ENCODE data around the gene DNAJC5. TPM values are rescaled to one million over a fixed set of nuclear protein-coding genes. Genes with fewer than 3 reads are reported as not detected.

Gene DNAJC5
- total RNA-seq, 2 donors from 2014 or later: 32.9 to 44.2 TPM

GRCh38 chr20:63854766-63855362 lies 40.1 kb upstream of the DNAJC5 start:
- TF ChIP-seq CTCF (IDR thresholded peaks at IDR 0.05): no peak
- no peak for TF ChIP-seq POLR2A (IDR thresholded peaks at IDR 0.05)
- H3K4me3 ChIP-seq: no peak overlapping the region
- H3K4me1 ChIP-seq: peaks cover 25% of the 10 kb centered on the region
- H3K9me3 ChIP-seq: no peaks in the 10 kb centered on the region
- H3K27me3 ChIP-seq: peaks cover 0 to 27% of the 10 kb centered on the region in 2 donors
- H3K36me3 ChIP-seq (replicated peaks in 1 of 2; ENCODE audit: insufficient read depth in 1 of 2, low read depth in 2 of 2): no peaks in the 10 kb centered on the region
- ATAC-seq (peak; percentile 3), DNase-seq (no peak)
- WGBS, 2 donors: 5 to 8% methylated on average over 12 to 26 of the region's 26 CpGs
- peak overlapping the region in 3 of 4 donors; percentile 10 to 57 (median 44) for H3K27ac ChIP-seq
- intact Hi-C loops (cut with DNase I): loop anchor here (10.0 kb wide), 1 partner anchor 320 kb away; the partner anchor contains the start of gene PTK6

DNA sequence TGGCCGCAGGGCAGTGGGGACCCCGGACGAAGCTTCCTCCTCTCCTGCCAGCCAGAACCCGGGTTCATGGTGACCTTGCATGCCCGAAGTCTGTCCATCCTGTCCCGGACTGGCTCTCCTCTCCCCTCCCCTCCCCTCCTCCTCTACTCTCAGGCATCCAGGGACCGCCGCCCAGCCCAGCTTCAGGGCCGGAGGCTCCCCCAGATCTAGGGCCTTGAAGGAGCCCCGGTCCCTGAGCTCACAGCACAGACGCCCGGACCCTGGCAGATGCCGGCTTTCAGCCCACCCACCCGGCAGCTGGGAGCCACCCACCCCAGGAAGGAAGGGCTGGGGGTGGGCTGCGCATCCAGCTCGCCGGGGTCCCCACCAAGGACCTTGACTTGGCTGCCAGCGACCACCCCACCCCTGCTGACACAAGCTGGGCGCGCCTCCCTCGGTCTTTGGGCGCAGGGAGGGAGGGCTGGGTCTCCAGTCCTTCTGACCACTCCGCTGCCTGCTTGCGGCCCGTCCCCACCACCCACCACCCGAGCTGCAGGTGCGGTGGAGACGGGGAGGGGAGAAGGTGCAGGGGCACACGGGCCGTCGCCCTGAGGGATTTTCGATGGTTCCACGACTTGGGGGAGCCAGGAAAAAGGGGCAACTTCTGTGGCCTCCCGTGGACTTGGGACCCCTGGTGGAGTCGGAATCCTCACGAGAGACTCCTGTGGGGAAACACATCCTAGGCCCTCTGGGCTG lies 39.4 kb upstream of the DNAJC5 start:
- no peak overlapping the region for H3K27ac ChIP-seq
- intact Hi-C loops (cut with DNase I): loop anchor here (10.0 kb wide), 1 partner anchor 321 kb away; the partner anchor contains the start of gene PTK6
- ATAC-seq: peak; percentile 2
- H3K9me3 ChIP-seq: no peaks in the 10 kb centered on the region
- no peak for DNase-seq
- TF ChIP-seq POLR2A (IDR thresholded peaks at IDR 0.05) (no peak), CTCF (IDR thresholded peaks at IDR 0.05) (no peak)
- peaks cover 0 to 27% of the 10 kb centered on the region in 2 donors for H3K27me3 ChIP-seq
- H3K36me3 ChIP-seq (replicated peaks in 1 of 2; ENCODE audit: insufficient read depth in 1 of 2, low read depth in 2 of 2): no peaks in the 10 kb centered on the region
- H3K4me3 ChIP-seq: no peak overlapping the region
- H3K4me1 ChIP-seq: peaks cover 25% of the 10 kb centered on the region
- WGBS, 2 donors: 10 to 12% methylated on average over 5 to 35 of the region's 36 CpGs

GRCh38 chr20:63856098-63856511 lies 38.8 kb upstream of the DNAJC5 start:
- no peaks in the 10 kb centered on the region for H3K9me3 ChIP-seq
- no peak overlapping the region for H3K27ac ChIP-seq
- no peak for ATAC-seq
- no peaks in the 10 kb centered on the region for H3K36me3 ChIP-seq (replicated peaks in 1 of 2; ENCODE audit: insufficient read depth in 1 of 2, low read depth in 2 of 2)
- peaks cover 25% of the 10 kb centered on the region for H3K4me1 ChIP-seq
- WGBS, 2 donors: 30 to 45% methylated on average over 7 to 22 of the region's 22 CpGs
- intact Hi-C loops (cut with DNase I): loop anchor here (10.0 kb wide), 1 partner anchor 321 kb away; the partner anchor contains the start of gene PTK6
- H3K4me3 ChIP-seq: no peak overlapping the region
- DNase-seq: no peak
- TF ChIP-seq CTCF (IDR thresholded peaks at IDR 0.05): no peak
- peak in 1 of 3 donors; percentile 9 for TF ChIP-seq POLR2A (IDR thresholded peaks at IDR 0.05)
- peaks cover 0 to 27% of the 10 kb centered on the region in 2 donors for H3K27me3 ChIP-seq

DNA sequence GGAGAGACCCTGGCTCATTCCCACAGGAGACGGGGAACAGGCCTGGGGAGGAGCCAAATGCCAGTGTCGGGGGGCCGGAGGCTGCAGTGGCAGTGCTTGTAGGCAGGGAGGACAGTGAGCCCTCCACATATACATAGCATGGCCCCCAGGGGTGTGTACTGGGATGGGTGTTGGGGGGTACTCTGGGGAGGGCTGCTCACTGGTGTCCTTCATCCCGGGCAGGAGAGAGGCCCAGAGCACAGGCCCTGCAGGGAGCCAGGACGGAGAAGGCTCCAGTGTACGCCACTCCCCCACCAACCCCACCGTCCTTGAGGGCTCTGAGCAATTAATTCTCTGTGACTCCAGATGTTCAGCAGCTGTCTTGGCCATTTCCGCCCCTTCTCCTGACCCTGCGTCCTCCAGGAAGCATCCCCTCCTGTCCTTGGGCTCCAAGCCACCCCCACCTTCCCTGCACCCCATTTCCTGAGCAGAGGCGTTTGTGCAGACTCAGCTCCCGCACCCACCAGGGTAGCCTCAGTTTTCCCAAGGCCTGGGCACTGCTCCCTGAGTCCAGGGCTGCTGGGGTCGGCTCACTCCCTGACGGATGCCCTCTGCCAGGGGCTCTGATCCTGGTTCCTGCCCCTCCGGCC lies 37.0 kb upstream of the DNAJC5 start:
- H3K27ac ChIP-seq: peak overlapping the region in 2 of 4 donors; percentile 23 to 36
- DNase-seq (no peak), ATAC-seq (no peak)
- H3K27me3 ChIP-seq: peaks cover 0 to 27% of the 10 kb centered on the region in 2 donors
- H3K4me3 ChIP-seq: no peak overlapping the region
- no peaks in the 10 kb centered on the region for H3K9me3 ChIP-seq
- intact Hi-C loops (cut with DNase I): loop anchor here (10.0 kb wide), 1 partner anchor 323 kb away; the partner anchor contains the start of gene PTK6
- WGBS, 2 donors: 7 to 9% methylated on average over 9 to 13 of the region's 14 CpGs
- peaks cover 25% of the 10 kb centered on the region for H3K4me1 ChIP-seq
- H3K36me3 ChIP-seq (replicated peaks in 1 of 2; ENCODE audit: insufficient read depth in 1 of 2, low read depth in 2 of 2): peaks cover 0 to 2% of the 10 kb centered on the region in 2 donors
- TF ChIP-seq CTCF (IDR thresholded peaks at IDR 0.05): no peak
- TF ChIP-seq POLR2A (IDR thresholded peaks at IDR 0.05): no peak

Measured in body of pancreas (tissue), 4 donors.